Neural progenitor cell (in vitro differentiated cells): ENCODE data around the gene SFPQ.

Source experiments
- EZH2 ChIP-seq: fragments of 200-600 bp; sonication (generic); IDR thresholded peaks from 2 replicates; pipeline ENCODE4 v1.6.1; 2017; ENCODE audit warnings: antibody characterized with exemption, mild to moderate bottlenecking, moderate library complexity
- TF ChIP-seq, protein P1 (sequence below): fragments of 200-600 bp; sonication (generic); IDR thresholded peaks from 2 replicates; pipeline ENCODE4 v1.5.1; 2017; ENCODE audit warnings: antibody characterized with exemption, mild to moderate bottlenecking

DNA sequence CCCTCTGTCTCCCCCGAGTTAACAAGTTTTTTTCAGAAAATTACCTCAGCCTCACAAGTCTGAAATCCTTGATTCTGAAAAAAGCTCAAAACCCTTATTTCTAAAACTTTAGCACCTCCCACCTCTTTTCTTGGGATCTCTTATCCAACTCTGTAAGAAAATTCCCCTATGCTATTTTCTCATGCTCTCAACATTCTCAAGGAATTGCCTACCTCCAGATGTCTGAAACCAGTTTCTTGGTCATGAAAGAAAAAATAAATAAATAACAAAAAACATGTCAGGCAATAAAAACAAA is 18.1 kb upstream of the SFPQ start:
- TF ChIP-seq EZH2, result no peak
- TF ChIP-seq, protein P1, sequence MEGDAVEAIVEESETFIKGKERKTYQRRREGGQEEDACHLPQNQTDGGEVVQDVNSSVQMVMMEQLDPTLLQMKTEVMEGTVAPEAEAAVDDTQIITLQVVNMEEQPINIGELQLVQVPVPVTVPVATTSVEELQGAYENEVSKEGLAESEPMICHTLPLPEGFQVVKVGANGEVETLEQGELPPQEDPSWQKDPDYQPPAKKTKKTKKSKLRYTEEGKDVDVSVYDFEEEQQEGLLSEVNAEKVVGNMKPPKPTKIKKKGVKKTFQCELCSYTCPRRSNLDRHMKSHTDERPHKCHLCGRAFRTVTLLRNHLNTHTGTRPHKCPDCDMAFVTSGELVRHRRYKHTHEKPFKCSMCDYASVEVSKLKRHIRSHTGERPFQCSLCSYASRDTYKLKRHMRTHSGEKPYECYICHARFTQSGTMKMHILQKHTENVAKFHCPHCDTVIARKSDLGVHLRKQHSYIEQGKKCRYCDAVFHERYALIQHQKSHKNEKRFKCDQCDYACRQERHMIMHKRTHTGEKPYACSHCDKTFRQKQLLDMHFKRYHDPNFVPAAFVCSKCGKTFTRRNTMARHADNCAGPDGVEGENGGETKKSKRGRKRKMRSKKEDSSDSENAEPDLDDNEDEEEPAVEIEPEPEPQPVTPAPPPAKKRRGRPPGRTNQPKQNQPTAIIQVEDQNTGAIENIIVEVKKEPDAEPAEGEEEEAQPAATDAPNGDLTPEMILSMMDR, result no peak
